A549 treated with Hydrocortisone at 1 μM for 4 hours (cell line): Measurements from ENCODE around the gene MSH4. TPM values are rescaled to one million over a fixed set of nuclear protein-coding genes. Genes with fewer than 3 reads are reported as not detected.

ENCODE experiments used
- total RNA-seq: library from RNA; stranded (reverse); fragments of 200-300 nt; extraction: Qiagen RNA extraction; gene quantifications from 5 replicates; pipeline ENCODE4 v1.2.3, GENCODE V29; 2022

MSH4 gene
- 0.03 to 0.05 TPM in 2 of 5 replicates, not detected in the others for total RNA-seq

GRCh38 chr1:75796376-75797272, at the start of gene MSH4:
TSS of gene MSH4 (plus strand) at chr1:75796882. CDS start at chr1:75796986, 104 bp downstream.

GRCh38 chr1:75785983-75786853, 10.5 kb upstream of the MSH4 start, which contains the start of gene RABGGTB:
TSS of gene RABGGTB (plus strand) at chr1:75786256. CDS start at chr1:75786272, 16 bp downstream.

GRCh38 chr1:75932304-75932703, 135.6 kb downstream of the MSH4 start, which contains the start of gene ASB17:
TSS of gene ASB17 (minus strand) at chr1:75932404. CDS start at chr1:75932291, 113 bp downstream.

Other genes with a start within 250 kb of the MSH4 start
- gene SLC44A5, start 185.8 kb upstream of the MSH4 start, total RNA-seq: 0.03 to 0.07 TPM (median 0.06 TPM) in 5 replicates
- 27.0 to 48.1 TPM (median 30.1 TPM) in 5 replicates for gene ACADM, start 72.2 kb upstream of the MSH4 start, total RNA-seq
- gene RABGGTB, start 10.6 kb upstream of the MSH4 start, total RNA-seq: 59.6 to 87.5 TPM (median 64.8 TPM) in 5 replicates
- gene ASB17, start 135.5 kb downstream of the MSH4 start, total RNA-seq: not detected in 5 replicates